Measurements from ENCODE around the gene TPRN. TPM values are rescaled to one million over a fixed set of nuclear protein-coding genes. Genes with fewer than 3 reads are reported as not detected.

TPRN gene
- total and polyA plus RNA-seq, 2 of the 4 experiments (the other 2 are of a cell fraction), result 1.8 to 5.3 TPM

- ATAC-seq (ENCODE audit: low read depth), result no peak
- H3K4ac ChIP-seq (ENCODE audit: low read depth, low read length), result no peak overlapping the region
- no peak for TF ChIP-seq POLR2A (IDR thresholded peaks at IDR 0.05; ENCODE audit: low read depth, low read length)
- no peak for TF ChIP-seq RAD21 (IDR thresholded peaks at IDR 0.05; ENCODE audit: low read length)
- no peak for TF ChIP-seq CTCF (conservative IDR thresholded peaks at IDR 0.05; ENCODE audit: low read depth, low read length)
- TF ChIP-seq MXI1 (IDR thresholded peaks at IDR 0.05; ENCODE audit: borderline replicate concordance, low read depth, low read length), result no peak
- TF ChIP-seq SMC3 (IDR thresholded peaks at IDR 0.05; ENCODE audit: low read depth, low read length), result no peak
- TF ChIP-seq USF2 (IDR thresholded peaks at IDR 0.05; ENCODE audit: low read depth, low read length), result no peak
- TF ChIP-seq RFX5 (IDR thresholded peaks at IDR 0.05; ENCODE audit: low read depth, low read length), result no peak
- TF ChIP-seq FOS (IDR thresholded peaks at IDR 0.05; ENCODE audit: low read depth, low read length), result no peak
- TF ChIP-seq CHD1 (IDR thresholded peaks at IDR 0.05; ENCODE audit: low read depth, low read length), result no peak
- no peak for TF ChIP-seq NFE2L2 (IDR thresholded peaks at IDR 0.05; ENCODE audit: low read depth, low read length)
- no peak for TF ChIP-seq MAFK (IDR thresholded peaks at IDR 0.05; ENCODE audit: low read depth, low read length)
- no peak for TF ChIP-seq MAZ (IDR thresholded peaks at IDR 0.05; ENCODE audit: borderline replicate concordance, low read depth, low read length)
- TF ChIP-seq BHLHE40 (IDR thresholded peaks at IDR 0.05; ENCODE audit: low read depth, low read length), result no peak
- TF ChIP-seq CEBPB (IDR thresholded peaks at IDR 0.05; ENCODE audit: low read depth, low read length), result no peak
- no peak for TF ChIP-seq ELK1 (IDR thresholded peaks at IDR 0.05; ENCODE audit: borderline replicate concordance, low read depth, low read length)
Observed at GRCh38 chr9:137157618-137158415, 42.7 kb downstream of the TPRN start.

More at GRCh38 chr9:137157618-137158415, 42.7 kb downstream of the TPRN start:
- H3K4me1 ChIP-seq (ENCODE audit: control insufficient read depth, insufficient read depth, low read length), result peaks cover 2% of the 10 kb centered on the region; the same call in 1 of the 2 replicates
- no peak overlapping the region for H3K4me3 ChIP-seq (ENCODE audit: insufficient read depth, low read depth, low read length)
- POLR2A ChIA-PET (ENCODE audit: unreplicated experiment), result no interaction called here
- no peak overlapping the region for H3K27ac ChIP-seq (ENCODE audit: insufficient read depth, low read length)
- no TSS peak for BruUV-seq (replicated peaks)
- H3K9me1 ChIP-seq (ENCODE audit: insufficient read depth, low read length), result peaks cover 5% of the 10 kb centered on the region
- 0 out of 2 replicates have a peak, but pooled peaks cover 5% of the 10 kb centered on the region for H4K20me1 ChIP-seq (ENCODE audit: insufficient read depth, low read length)
- H3K56ac ChIP-seq (ENCODE audit: extremely low read depth, insufficient read depth, low read length), result no peak overlapping the region
- H4K8ac ChIP-seq (ENCODE audit: low read depth in 2 of 2, low read length in 2 of 2), result no peak overlapping the region
- no peak overlapping the region for H3K14ac ChIP-seq (replicated peaks; ENCODE audit: low read depth, low read length)
- H2AK9ac ChIP-seq (replicated peaks; ENCODE audit: low read depth, low read length, poor library complexity), result peak overlapping the region; percentile 65
- H2BK20ac ChIP-seq (ENCODE audit: low read depth, low read length), result no peak overlapping the region
- DNase-seq, result no peak
- peaks cover 59% of the 10 kb centered on the region for H3K27me3 ChIP-seq (ENCODE audit: control insufficient read depth, insufficient read depth, low read length)
- in situ Hi-C loops (cut with MboI; ENCODE audit: low sequenced_read_pairs) (no loop called here), intact Hi-C loops (cut with micrococcal nuclease) (no loop called here), dilution Hi-C loops (cut with HindIII; ENCODE audit: low sequenced_read_pairs, unreplicated experiment) (no loop called here)
- no peak overlapping the region for H3K4me2 ChIP-seq (ENCODE audit: low read depth, low read length)
- H4K5ac ChIP-seq (ENCODE audit: low read depth, low read length), result no peak overlapping the region
- WGBS, 2 experiments (ENCODE audit: extremely low coverage in 2 of 2, insufficient read length in 1 of 2), result 80% methylated on average over 11 of the region's 19 CpGs; no CpG with 5 or more reads in 1 of the 2 experiments
- H3K23ac ChIP-seq (ENCODE audit: low read depth, low read length), result no peak overlapping the region
- no peaks in the 10 kb centered on the region for H3K79me1 ChIP-seq (ENCODE audit: low read depth in 1 of 2, low read length in 2 of 2)
- no peak overlapping the region for H4K91ac ChIP-seq (ENCODE audit: insufficient read depth, low read depth, low read length)
- CTCF ChIA-PET, result interaction anchor here (0.7 kb wide), 1 partner anchor 28 kb away, joined by 3 read pairs; no protein-coding TSS in a partner anchor
- H2AK5ac ChIP-seq (ENCODE audit: low read depth, low read length), result no peak overlapping the region
- no peak overlapping the region for H3K18ac ChIP-seq (ENCODE audit: low read depth, low read length)
- no peak overlapping the region for H3K9ac ChIP-seq (ENCODE audit: low read depth, low read length)
- no peaks in the 10 kb centered on the region for H3K9me3 ChIP-seq (ENCODE audit: control insufficient read depth, insufficient read depth, low read length)
- no peak overlapping the region for H2BK120ac ChIP-seq (ENCODE audit: low read depth, low read length)
- no peaks in the 10 kb centered on the region for H3K36me3 ChIP-seq (ENCODE audit: control insufficient read depth, insufficient read depth, low read length)
- H2BK5ac ChIP-seq (ENCODE audit: low read depth, low read length, poor library complexity, severe bottlenecking), result no peak overlapping the region
- H2AFZ ChIP-seq (replicated peaks; ENCODE audit: low read length, poor library complexity), result peak overlapping the region; percentile 32
- no peak overlapping the region for H2BK15ac ChIP-seq (ENCODE audit: low read depth, low read length)
